GM21786 (cell line): ENCODE measurements around the gene NEDD9.
A peak's percentile ranks its signal among the peaks of the same experiment; 100 is the strongest.

Experiments used
- ATAC-seq: cut with Tn5 transposase; IDR thresholded peaks from one replicate; pipeline ENCODE4 v1.9.1; 2021; ENCODE audit not compliant: unreplicated experiment

NEDD9 gene

GRCh38 chr6:11232193-11232769 lies at the start of gene NEDD9:
Gene NEDD9, minus strand, starts transcription at chr6:11232668. Its CDS starts 153 bp downstream, at chr6:11232515.
- ATAC-seq = peak; percentile 98

DNA sequence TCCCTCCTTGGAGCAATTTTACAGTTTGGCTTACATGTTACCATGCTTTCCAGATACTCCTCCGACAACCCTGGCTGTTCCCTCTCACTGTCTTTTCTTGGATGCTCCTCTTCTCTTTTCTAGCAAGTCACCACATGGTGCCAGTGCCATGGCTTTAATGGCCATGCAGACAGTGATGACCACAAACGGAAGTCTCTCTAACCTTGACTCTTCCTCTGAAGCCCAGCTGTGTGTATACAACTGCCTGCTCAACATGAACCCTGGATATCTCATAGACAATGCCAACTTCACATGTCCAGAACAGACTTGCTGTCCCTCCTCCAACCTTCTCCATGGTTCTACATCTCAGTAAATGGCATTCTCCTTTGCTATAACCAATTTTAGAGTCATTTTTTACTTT lies 49.8 kb upstream of the NEDD9 start:
- no peak for ATAC-seq

DNA sequence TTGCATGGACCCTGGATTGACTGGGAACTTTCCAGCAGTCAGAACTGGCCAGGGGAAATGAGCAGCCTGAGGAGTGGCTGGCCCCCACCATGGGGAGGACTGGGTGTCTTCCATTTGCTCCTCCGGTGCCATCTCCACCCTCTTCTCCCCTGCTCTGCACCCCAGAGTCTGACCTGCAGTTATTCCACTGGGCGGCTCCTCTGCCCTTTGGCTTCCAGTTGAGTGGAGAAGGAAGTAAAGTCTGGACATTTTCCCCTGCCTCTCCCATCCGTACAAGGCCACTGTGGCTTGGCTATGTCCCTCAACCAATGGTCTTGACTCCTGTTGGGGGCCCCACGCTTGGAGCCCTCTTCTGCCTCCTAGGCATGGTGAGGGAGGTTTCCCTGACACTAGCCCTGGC lies 47.9 kb upstream of the NEDD9 start:
- ATAC-seq = no peak

DNA sequence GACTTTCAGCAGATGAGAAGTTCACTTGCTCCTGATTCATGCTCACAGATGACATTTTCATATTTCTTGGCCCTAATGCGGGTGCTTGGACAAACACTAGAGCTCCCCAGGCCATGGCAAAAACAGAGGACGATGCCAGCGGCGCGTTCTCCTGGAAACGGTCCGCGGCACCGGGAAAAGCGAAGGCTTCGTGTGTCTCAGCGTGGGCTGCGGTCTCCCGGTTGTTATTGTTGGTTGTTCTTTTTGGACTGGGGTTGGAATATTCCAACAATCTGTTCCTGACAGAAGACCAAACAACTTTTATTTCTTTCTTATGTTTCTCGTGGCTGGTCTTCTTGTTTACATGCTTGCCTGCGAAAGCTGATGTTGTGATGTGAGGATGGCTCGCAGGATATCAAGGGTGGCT lies 46.8 kb upstream of the NEDD9 start:
- no peak for ATAC-seq

DNA sequence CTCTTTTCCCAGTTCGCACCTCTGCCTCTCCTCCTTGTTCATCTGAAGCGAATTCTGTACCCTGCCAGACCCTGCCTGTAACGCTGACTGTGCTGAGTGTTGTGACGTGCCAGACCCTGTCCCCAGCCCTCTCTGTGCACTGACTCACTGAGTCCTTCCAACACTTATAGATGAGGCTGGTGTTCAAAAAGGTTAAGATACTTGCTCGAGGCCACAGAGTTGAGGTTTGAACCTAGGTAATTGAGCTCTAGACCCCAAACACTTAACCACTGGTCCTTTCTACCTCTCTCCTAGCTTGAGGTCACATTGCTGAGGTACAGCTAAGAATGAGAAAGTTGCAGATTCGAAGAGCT lies 45.7 kb upstream of the NEDD9 start:
- ATAC-seq = no peak

- peak; percentile 41 for ATAC-seq
These were observed 45.1 kb upstream of the NEDD9 start for GRCh38 chr6:11277275-11278206.

- ATAC-seq = no peak
These were observed 44.4 kb upstream of the NEDD9 start for GRCh38 chr6:11276911-11277274.

- ATAC-seq = no peak
These were observed 43.8 kb upstream of the NEDD9 start for GRCh38 chr6:11276228-11276627.

- ATAC-seq = peak; percentile 83
These were observed 43.1 kb upstream of the NEDD9 start for GRCh38 chr6:11275598-11275997.

DNA sequence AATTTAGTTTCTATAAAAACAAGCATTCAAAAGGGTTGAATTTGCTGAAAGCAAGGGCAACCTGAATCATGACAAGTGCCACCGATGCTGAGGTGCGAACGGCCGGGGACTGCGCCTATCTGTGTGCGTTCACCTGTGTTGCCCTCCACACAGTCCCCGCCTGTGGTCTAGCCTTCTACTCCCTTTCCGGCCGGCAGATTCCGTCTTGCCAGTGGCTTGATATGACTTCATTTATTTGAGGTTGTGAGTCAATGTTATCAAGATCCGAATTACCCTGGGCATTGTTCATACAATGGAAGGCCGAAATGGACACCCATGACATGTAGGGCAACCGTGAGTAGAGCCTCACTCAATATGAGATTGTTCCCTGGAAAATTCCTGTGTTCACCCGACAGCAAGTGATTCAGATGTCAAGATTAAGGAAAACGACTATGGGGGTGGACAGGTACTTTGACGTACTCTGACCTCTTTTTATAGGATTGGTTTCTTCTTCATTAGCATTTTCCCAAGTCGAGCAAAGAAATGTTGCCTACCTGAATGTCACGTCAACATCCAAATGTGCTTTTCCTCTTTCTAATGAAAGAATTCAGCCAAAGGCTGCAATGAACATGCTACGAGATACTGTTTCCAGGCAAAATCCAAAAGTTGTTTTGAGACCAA lies 41.1 kb upstream of the NEDD9 start:
- ATAC-seq = no peak

GRCh38 chr6:11272491-11273192 lies 40.2 kb upstream of the NEDD9 start:
- no peak for ATAC-seq

DNA sequence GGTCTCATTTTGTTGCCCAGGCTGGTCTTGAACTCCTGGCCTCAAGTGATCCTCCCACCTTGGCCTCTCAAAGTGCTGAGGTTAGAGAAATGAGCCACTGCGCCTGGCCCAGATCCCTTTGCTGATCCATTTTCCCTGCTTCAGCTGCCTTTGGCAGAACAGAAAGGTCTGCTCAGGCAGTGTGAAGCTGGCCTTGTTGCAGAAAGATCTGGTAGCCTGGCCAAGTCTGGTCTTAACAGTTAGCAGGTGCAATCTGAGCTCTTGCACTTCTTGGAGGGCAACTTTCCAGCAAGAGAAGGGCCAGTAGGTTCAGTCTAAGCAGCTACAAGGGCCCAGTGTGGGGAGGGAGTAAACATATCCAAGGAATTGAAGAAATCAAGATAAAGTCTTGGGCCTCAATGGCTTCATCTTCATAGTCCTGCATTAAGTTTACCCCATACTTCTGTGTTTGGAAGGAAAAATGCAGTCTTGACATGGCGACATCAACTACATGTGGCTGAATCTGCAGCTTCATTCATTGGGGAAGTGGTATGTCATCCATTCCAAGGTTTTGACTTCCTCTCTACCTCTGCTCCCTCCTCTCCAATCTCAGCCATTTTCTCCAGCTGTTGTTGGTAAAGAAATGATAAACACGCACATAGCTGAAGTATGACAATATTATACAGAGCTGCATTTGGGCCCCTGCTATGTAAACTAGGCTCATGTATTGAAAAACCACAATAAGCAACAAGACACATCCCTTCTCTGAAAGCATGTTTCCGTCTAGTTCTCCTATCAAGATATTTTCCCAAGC lies 39.0 kb upstream of the NEDD9 start:
- ATAC-seq = no peak

GRCh38 chr6:11270030-11271027 lies 37.9 kb upstream of the NEDD9 start:
- no peak for ATAC-seq

DNA sequence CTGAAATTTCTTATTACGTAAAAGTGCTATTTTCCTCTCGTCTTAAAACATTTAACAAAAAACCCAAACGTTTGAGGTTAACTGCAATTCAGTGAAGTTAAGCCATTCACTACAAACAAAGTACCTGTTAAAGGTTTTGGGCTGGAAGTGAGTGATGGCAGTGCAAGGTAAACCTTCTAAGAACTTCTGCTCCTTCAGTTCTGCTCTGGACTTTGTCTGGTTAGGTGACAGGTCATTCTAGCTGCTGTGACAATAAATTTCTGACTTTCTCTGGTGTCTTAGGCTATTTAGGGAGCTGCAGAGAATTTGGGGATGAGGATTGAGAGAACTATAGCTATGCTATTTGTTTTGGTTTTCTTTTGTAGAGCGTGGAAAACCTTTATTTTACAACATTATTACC lies 36.5 kb upstream of the NEDD9 start:
- ATAC-seq = no peak

DNA sequence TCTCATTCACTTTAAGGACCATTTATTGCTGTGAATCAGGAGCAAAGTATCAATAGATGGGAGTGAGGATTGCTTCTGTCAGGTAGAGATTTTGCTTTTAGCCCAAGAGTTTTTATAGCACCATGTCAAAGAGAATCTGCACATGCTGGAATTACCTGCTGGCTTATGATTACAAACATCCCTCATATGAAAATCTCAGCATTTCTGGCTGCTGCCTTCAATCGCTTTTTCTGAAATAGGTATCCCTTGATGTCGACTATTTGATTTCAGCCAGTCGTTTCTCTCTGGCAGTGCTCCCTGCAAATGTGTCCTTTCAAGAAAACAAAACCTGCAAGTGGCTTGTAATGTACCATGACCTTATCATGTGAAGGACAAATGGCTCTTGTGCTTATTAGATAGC lies 34.5 kb upstream of the NEDD9 start:
- ATAC-seq = no peak

DNA sequence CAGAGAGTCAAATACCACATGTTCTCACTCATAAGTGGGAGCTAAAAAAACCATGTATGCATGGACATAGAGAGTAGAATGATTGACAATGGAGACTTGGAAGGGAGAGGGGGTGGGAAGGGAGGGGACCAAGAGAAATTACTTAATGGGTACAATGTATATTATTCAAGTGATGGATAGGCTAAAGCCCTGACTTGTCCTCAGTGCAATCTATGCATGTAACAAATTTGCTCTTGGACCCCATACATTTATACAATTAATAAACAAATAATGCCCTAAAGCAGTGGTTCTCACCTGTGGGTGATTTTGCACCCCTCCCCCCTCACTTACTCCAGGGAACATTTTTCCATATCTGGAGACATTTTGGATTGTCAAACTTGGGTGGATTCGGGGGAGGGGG lies 33.5 kb upstream of the NEDD9 start:
- no peak for ATAC-seq

DNA sequence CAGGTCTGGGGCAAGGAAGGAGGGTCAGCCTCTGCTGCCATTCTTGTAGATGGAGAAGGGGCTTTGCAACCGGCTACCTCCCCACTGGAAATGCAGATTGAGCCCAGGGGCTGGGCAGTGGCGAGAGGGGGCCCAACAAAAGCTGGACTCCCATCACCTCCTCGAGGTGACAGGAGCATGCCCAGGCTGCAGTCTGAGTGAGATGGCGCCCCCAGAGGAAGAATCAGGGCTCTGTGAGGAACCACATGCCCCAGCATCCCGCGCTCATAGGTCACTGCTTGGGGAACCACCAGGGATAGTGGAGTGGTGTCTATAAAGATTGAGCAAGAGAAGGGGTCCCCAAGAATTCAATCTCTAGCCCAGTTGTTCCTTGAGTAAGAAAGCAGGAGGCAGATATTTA lies 31.6 kb upstream of the NEDD9 start:
- ATAC-seq = no peak

DNA sequence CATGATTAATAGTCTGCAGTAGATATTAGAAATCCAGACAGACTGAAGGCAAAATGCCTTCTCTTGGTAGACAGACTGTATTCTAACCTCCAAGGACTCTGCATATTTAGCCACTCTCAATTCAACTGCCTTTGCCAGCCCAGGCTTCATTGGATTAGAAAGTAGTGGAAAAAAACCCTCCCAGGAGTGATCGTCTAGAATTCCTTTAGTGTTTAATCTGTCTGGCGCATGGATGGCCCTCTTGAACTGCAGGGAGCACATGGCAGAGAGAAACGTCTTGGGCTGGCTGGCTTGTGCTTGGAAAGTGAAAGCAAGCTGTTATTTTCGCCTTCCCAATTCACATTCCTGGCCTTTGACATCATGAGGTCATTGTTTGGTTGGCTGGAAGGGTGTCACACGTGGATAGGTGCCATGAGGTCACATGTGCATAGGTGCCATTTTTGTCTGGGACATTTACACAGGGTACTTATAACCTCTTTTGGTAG lies 30.9 kb upstream of the NEDD9 start:
- ATAC-seq = no peak

DNA sequence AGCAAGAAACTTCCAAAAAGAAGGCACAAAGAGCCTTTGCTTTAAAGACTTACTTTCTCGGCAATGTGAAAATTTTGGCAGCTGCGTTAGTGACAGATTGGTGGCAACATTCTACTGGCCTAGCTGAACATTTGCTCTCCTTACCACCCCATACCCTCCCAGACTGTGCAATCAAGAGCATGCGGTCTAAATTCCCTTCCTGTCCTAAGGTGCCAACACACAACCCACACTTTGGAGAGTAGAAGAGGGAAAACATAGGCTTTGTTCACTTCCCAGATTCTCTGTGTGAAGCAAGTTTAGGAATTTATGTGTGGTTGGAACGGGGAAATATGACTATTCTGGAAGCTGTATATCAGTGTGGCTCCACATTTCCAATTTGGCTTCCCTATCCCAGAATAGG lies 29.8 kb upstream of the NEDD9 start:
- no peak for ATAC-seq
